MG63 (cell line): Measurements from ENCODE around the gene IRX4. TPM values are rescaled to one million over a fixed set of nuclear protein-coding genes. Genes with fewer than 3 reads are reported as not detected.

Experiments
- DNase-seq: peaks from one replicate; pipeline ENCODE4 v3.0.0-alpha.2; 2020
- H3K27me3 ChIP-seq: fragments of 250-450 bp; sonication (Bioruptor Pico); 2 replicates; pipeline ENCODE4 v1.5.1; 2020; ENCODE audit warnings: mild to moderate bottlenecking, moderate library complexity
- H3K36me3 ChIP-seq: fragments of 250-450 bp; sonication (Bioruptor Pico); 2 replicates; pipeline ENCODE4 v1.5.1; 2020; ENCODE audit warnings: mild to moderate bottlenecking, moderate library complexity
- H3K4me3 ChIP-seq: fragments of 250-450 bp; sonication (Bioruptor Pico); 2 replicates; pipeline ENCODE4 v1.5.1; 2020; ENCODE audit warnings: mild to moderate bottlenecking, moderate library complexity
- H3K9me3 ChIP-seq: fragments of 250-450 bp; sonication (Bioruptor Pico); 2 replicates; pipeline ENCODE4 v1.5.1; 2020; ENCODE audit warnings: mild to moderate bottlenecking, moderate library complexity
- total RNA-seq: library from RNA; depleted of rRNA; stranded (reverse); fragments of >200 nt; shearing (Covaris generic); gene quantifications from 2 replicates; pipeline ENCODE4 v1.2.3, GENCODE V29; 2014; ENCODE audit warnings: low replicate concordance

The IRX4 gene
- total RNA-seq, 1 experiment from 2014 or later = 0.66 TPM

- H3K9me3 ChIP-seq = no peaks in the 10 kb centered on the region
- no peak overlapping the region for H3K4me3 ChIP-seq
- no peak for DNase-seq
- no peaks in the 10 kb centered on the region for H3K36me3 ChIP-seq
- no peaks in the 10 kb centered on the region for H3K27me3 ChIP-seq
Measured at GRCh38 chr5:1860021-1860610, 22.6 kb downstream of the IRX4 start.

- Histone ChIP-seq H3K27me3 (peaks cover 10% of the 10 kb centered on the region), H3K36me3 (no peaks in the 10 kb centered on the region), H3K9me3 (no peaks in the 10 kb centered on the region), H3K4me3 (no peak overlapping the region)
- no peak for DNase-seq
Measured at GRCh38 chr5:1859099-1859498, 23.6 kb downstream of the IRX4 start.

- Histone ChIP-seq H3K9me3 (no peaks in the 10 kb centered on the region), H3K36me3 (no peaks in the 10 kb centered on the region)
- no peak for DNase-seq
Measured at GRCh38 chr5:1858436-1858835, 24.3 kb downstream of the IRX4 start.

GRCh38 chr5:1857256-1857600, 25.5 kb downstream of the IRX4 start:
- Histone ChIP-seq H3K36me3 (no peaks in the 10 kb centered on the region), H3K4me3 (no peak overlapping the region), H3K9me3 (no peaks in the 10 kb centered on the region), H3K27me3 (peaks cover 16% of the 10 kb centered on the region)
- DNase-seq = no peak

More at GRCh38 chr5:1858436-1858835, 24.3 kb downstream of the IRX4 start:
- no peak overlapping the region for H3K4me3 ChIP-seq
- H3K27me3 ChIP-seq = peaks cover 16% of the 10 kb centered on the region

GRCh38 chr5:1856596-1857255, 26.0 kb downstream of the IRX4 start:
- no peak for DNase-seq
- Histone ChIP-seq H3K9me3 (no peaks in the 10 kb centered on the region), H3K27me3 (peaks cover 16% of the 10 kb centered on the region), H3K4me3 (no peak overlapping the region), H3K36me3 (no peaks in the 10 kb centered on the region)

- Histone ChIP-seq H3K9me3 (no peaks in the 10 kb centered on the region), H3K4me3 (no peak overlapping the region), H3K36me3 (no peaks in the 10 kb centered on the region), H3K27me3 (peaks cover 16% of the 10 kb centered on the region)
- DNase-seq = no peak
Measured at GRCh38 chr5:1855596-1855995, 27.1 kb downstream of the IRX4 start.

- Histone ChIP-seq H3K9me3 (no peaks in the 10 kb centered on the region), H3K4me3 (no peak overlapping the region), H3K36me3 (no peaks in the 10 kb centered on the region), H3K27me3 (peaks cover 16% of the 10 kb centered on the region)
- DNase-seq = no peak
Measured at GRCh38 chr5:1855075-1855474, 27.6 kb downstream of the IRX4 start.

- peaks cover 16% of the 10 kb centered on the region for H3K27me3 ChIP-seq
- DNase-seq = no peak
Measured at GRCh38 chr5:1853531-1853930, 29.2 kb downstream of the IRX4 start.

GRCh38 chr5:1852324-1852947, 30.3 kb downstream of the IRX4 start:
- no peak overlapping the region for H3K4me3 ChIP-seq
- no peaks in the 10 kb centered on the region for H3K36me3 ChIP-seq
- H3K9me3 ChIP-seq = no peaks in the 10 kb centered on the region
- DNase-seq = no peak
- H3K27me3 ChIP-seq = peaks cover 19% of the 10 kb centered on the region

More at GRCh38 chr5:1853531-1853930, 29.2 kb downstream of the IRX4 start:
- Histone ChIP-seq H3K4me3 (no peak overlapping the region), H3K36me3 (no peaks in the 10 kb centered on the region), H3K9me3 (no peaks in the 10 kb centered on the region)

- DNase-seq = no peak
- no peaks in the 10 kb centered on the region for H3K9me3 ChIP-seq
- H3K4me3 ChIP-seq = no peak overlapping the region
- no peaks in the 10 kb centered on the region for H3K36me3 ChIP-seq
- H3K27me3 ChIP-seq = peaks cover 19% of the 10 kb centered on the region
Measured at GRCh38 chr5:1851290-1851934, 31.3 kb downstream of the IRX4 start.

GRCh38 chr5:1850324-1851154, 32.2 kb downstream of the IRX4 start:
- H3K36me3 ChIP-seq = no peaks in the 10 kb centered on the region
- H3K4me3 ChIP-seq = no peak overlapping the region
- peaks cover 21% of the 10 kb centered on the region for H3K27me3 ChIP-seq
- H3K9me3 ChIP-seq = no peaks in the 10 kb centered on the region
- DNase-seq = no peak

- Histone ChIP-seq H3K9me3 (no peaks in the 10 kb centered on the region), H3K36me3 (no peaks in the 10 kb centered on the region), H3K4me3 (no peak overlapping the region), H3K27me3 (peaks cover 9% of the 10 kb centered on the region)
- DNase-seq = no peak
Measured at GRCh38 chr5:1847611-1848010, 35.1 kb downstream of the IRX4 start.

- DNase-seq = no peak
- Histone ChIP-seq H3K9me3 (no peaks in the 10 kb centered on the region), H3K36me3 (no peaks in the 10 kb centered on the region), H3K4me3 (no peak overlapping the region), H3K27me3 (peaks cover 9% of the 10 kb centered on the region)
Measured at GRCh38 chr5:1847056-1847455, 35.7 kb downstream of the IRX4 start.

GRCh38 chr5:1846583-1846982, 36.1 kb downstream of the IRX4 start:
- H3K4me3 ChIP-seq = no peak overlapping the region
- no peaks in the 10 kb centered on the region for H3K36me3 ChIP-seq
- DNase-seq = no peak
- peaks cover 9% of the 10 kb centered on the region for H3K27me3 ChIP-seq
- H3K9me3 ChIP-seq = no peaks in the 10 kb centered on the region

GRCh38 chr5:1845696-1846095, 37.0 kb downstream of the IRX4 start:
- H3K36me3 ChIP-seq = no peaks in the 10 kb centered on the region
- H3K9me3 ChIP-seq = no peaks in the 10 kb centered on the region
- no peak for DNase-seq
- peaks cover 9% of the 10 kb centered on the region for H3K27me3 ChIP-seq
- H3K4me3 ChIP-seq = no peak overlapping the region

GRCh38 chr5:1844708-1845436, 37.9 kb downstream of the IRX4 start:
- Histone ChIP-seq H3K27me3 (peaks cover 9% of the 10 kb centered on the region), H3K4me3 (no peak overlapping the region), H3K36me3 (no peaks in the 10 kb centered on the region), H3K9me3 (no peaks in the 10 kb centered on the region)
- DNase-seq = no peak
